ENCODE results near the gene SZRD1.

Gene SZRD1

GRCh38 chr1:16443975-16444770 is 77.1 kb downstream of the SZRD1 start:
- peaks cover 69% of the 10 kb centered on the region for H3K36me3 ChIP-seq (ENCODE audit: low read depth)
- TF ChIP-seq CTCF (IDR thresholded peaks at IDR 0.05; ENCODE audit: poor library complexity, severe bottlenecking) = no peak

GRCh38 chr1:16445052-16445451 is 78.0 kb downstream of the SZRD1 start:
- peaks cover 3% of the 10 kb centered on the region for H3K4me1 ChIP-seq (ENCODE audit: insufficient read depth, poor library complexity, severe bottlenecking)
- no peaks in the 10 kb centered on the region for H3K27me3 ChIP-seq (ENCODE audit: insufficient read depth, poor library complexity, severe bottlenecking)
- no peak overlapping the region for H3K27ac ChIP-seq (ENCODE audit: poor library complexity, severe bottlenecking)
- no peaks in the 10 kb centered on the region for H3K9me3 ChIP-seq (ENCODE audit: severe bottlenecking)
- H3K36me3 ChIP-seq (ENCODE audit: low read depth) = peaks cover 75% of the 10 kb centered on the region
- ATAC-seq (ENCODE audit: low read depth) (no peak), DNase-seq (ENCODE audit: low spot score) (no peak)
- no peak overlapping the region for H3K4me3 ChIP-seq (ENCODE audit: severe bottlenecking)
- no peak for TF ChIP-seq CTCF (IDR thresholded peaks at IDR 0.05; ENCODE audit: poor library complexity, severe bottlenecking)

More at GRCh38 chr1:16443975-16444770, 77.1 kb downstream of the SZRD1 start:
- DNase-seq (ENCODE audit: low spot score) (no peak), ATAC-seq (ENCODE audit: low read depth) (no peak)
- Histone ChIP-seq H3K4me1 (ENCODE audit: insufficient read depth, poor library complexity, severe bottlenecking) (peaks cover 3% of the 10 kb centered on the region), H3K4me3 (ENCODE audit: severe bottlenecking) (no peak overlapping the region), H3K27me3 (ENCODE audit: insufficient read depth, poor library complexity, severe bottlenecking) (no peaks in the 10 kb centered on the region), H3K27ac (ENCODE audit: poor library complexity, severe bottlenecking) (no peak overlapping the region), H3K9me3 (ENCODE audit: severe bottlenecking) (no peaks in the 10 kb centered on the region)

- TF ChIP-seq CTCF (IDR thresholded peaks at IDR 0.05; ENCODE audit: poor library complexity, severe bottlenecking) = no peak
- H3K9me3 ChIP-seq (ENCODE audit: severe bottlenecking) = no peaks in the 10 kb centered on the region
- ATAC-seq (ENCODE audit: low read depth) (no peak), DNase-seq (ENCODE audit: low spot score) (no peak)
- no peak overlapping the region for H3K4me3 ChIP-seq (ENCODE audit: severe bottlenecking)
- H3K36me3 ChIP-seq (ENCODE audit: low read depth) = peaks cover 84% of the 10 kb centered on the region
- peaks cover 3% of the 10 kb centered on the region for H3K4me1 ChIP-seq (ENCODE audit: insufficient read depth, poor library complexity, severe bottlenecking)
- H3K27me3 ChIP-seq (ENCODE audit: insufficient read depth, poor library complexity, severe bottlenecking) = no peaks in the 10 kb centered on the region
- no peak overlapping the region for H3K27ac ChIP-seq (ENCODE audit: poor library complexity, severe bottlenecking)
Measured at GRCh38 chr1:16446116-16446515, 79.1 kb downstream of the SZRD1 start.

GRCh38 chr1:16447641-16448040 is 80.6 kb downstream of the SZRD1 start:
- DNase-seq (ENCODE audit: low spot score) = no peak
- H3K4me3 ChIP-seq (ENCODE audit: severe bottlenecking) = no peak overlapping the region
- peaks cover 90% of the 10 kb centered on the region for H3K36me3 ChIP-seq (ENCODE audit: low read depth)
- TF ChIP-seq CTCF (IDR thresholded peaks at IDR 0.05; ENCODE audit: poor library complexity, severe bottlenecking) = no peak
- H3K27ac ChIP-seq (ENCODE audit: poor library complexity, severe bottlenecking) = no peak overlapping the region
- H3K4me1 ChIP-seq (ENCODE audit: insufficient read depth, poor library complexity, severe bottlenecking) = no peaks in the 10 kb centered on the region
- ATAC-seq (ENCODE audit: low read depth) = no peak
- H3K9me3 ChIP-seq (ENCODE audit: severe bottlenecking) = no peaks in the 10 kb centered on the region
- H3K27me3 ChIP-seq (ENCODE audit: insufficient read depth, poor library complexity, severe bottlenecking) = no peaks in the 10 kb centered on the region
